ENCODE results near the gene IPPK.

- TF ChIP-seq CTCF (IDR thresholded peaks at IDR 0.05 in 8 of 11, conservative IDR thresholded peaks at IDR 0.05 in 3 of 11): no peak
- TF ChIP-seq POLR2A (IDR thresholded peaks at IDR 0.05): no peak
- no peak for TF ChIP-seq POLR2AphosphoS5 (IDR thresholded peaks at IDR 0.05)
These were observed 105.4 kb downstream of the IPPK start for GRCh38 chr9:92564504-92564903.
